Activated B cell treated with CpG ODN at 0.5 μM for 24 hours (primary cell): ENCODE results near the gene PSRC1. TPM values are rescaled to one million over a fixed set of nuclear protein-coding genes. Genes with fewer than 3 reads are reported as not detected.

Experiments used
- ATAC-seq: fragments of 200-7000 bp; cut with Tn5 transposase; one replicate; pipeline ENCODE4 v1.10.0; 2021; ENCODE audit warnings: low read depth, mild to moderate bottlenecking, moderate library complexity
- CTCF ChIA-PET: fragments of 350-600 bp; sonication (Branson Sonifier 250); formaldehyde crosslinking; loops from one replicate; lab custom pipeline; 2021; ENCODE audit warnings: antibody characterized with exemption; lab: Charles Lee
- POLR2A ChIA-PET: fragments of 350-600 bp; sonication (Branson Sonifier 250); formaldehyde crosslinking; loops from one replicate; lab custom pipeline; 2021; ENCODE audit warnings: antibody characterized with exemption; lab: Charles Lee
- DNase-seq: peaks from one replicate; pipeline ENCODE4 v3.0.0; 2022
- H3K27ac Mint-ChIP-seq: one replicate; pipeline ENCODE4 v1.8.0; 2020; ENCODE audit warnings: mixed read lengths
- H3K27me3 Mint-ChIP-seq: one replicate; pipeline ENCODE4 v1.8.0; 2021; ENCODE audit warnings: mixed read lengths
- H3K36me3 Mint-ChIP-seq: one replicate; pipeline ENCODE4 v1.8.0; 2021; ENCODE audit warnings: low read depth, mixed read lengths
- H3K4me1 Mint-ChIP-seq: one replicate; pipeline ENCODE4 v1.8.0; 2021; ENCODE audit warnings: mixed read lengths
- H3K4me3 Mint-ChIP-seq: one replicate; pipeline ENCODE4 v1.8.0; 2020; ENCODE audit warnings: mild to moderate bottlenecking, mixed read lengths
- H3K9me3 Mint-ChIP-seq: one replicate; pipeline ENCODE4 v1.8.0; 2020; ENCODE audit warnings: mixed read lengths
- CTCF ChIP-seq: fragments of 200-600 bp; IDR thresholded peaks from one replicate; pipeline ENCODE4 v1.8.0; 2022; ENCODE audit warnings: antibody characterized with exemption, mild to moderate bottlenecking
- intact Hi-C: fragments of 100-400 bp; cut with micrococcal nuclease; formaldehyde crosslinking; loops from one replicate; pipeline ENCODE4 v1.15.1; 2024
- total RNA-seq: library from RNA; stranded (reverse); gene quantifications from 2 replicates; pipeline ENCODE4 v1.2.3, GENCODE V29; 2022

The PSRC1 gene
- total RNA-seq, 1 donor from 2014 or later = not detected

- peak overlapping the region; percentile 36 for H3K4me3 Mint-ChIP-seq
- H3K36me3 Mint-ChIP-seq = no peaks in the 10 kb centered on the region
- no peak overlapping the region for H3K27ac Mint-ChIP-seq
- no peaks in the 10 kb centered on the region for H3K9me3 Mint-ChIP-seq
- peaks cover 12% of the 10 kb centered on the region for H3K27me3 Mint-ChIP-seq
- DNase-seq = no peak
- peaks cover 12% of the 10 kb centered on the region for H3K4me1 Mint-ChIP-seq
- ATAC-seq = no peak
- POLR2A ChIA-PET = interaction anchor here (0.5 kb wide), 1 partner anchor 326 kb away, joined by 4 read pairs; no protein-coding TSS in a partner anchor
- intact Hi-C loops = no loop called here
- CTCF ChIA-PET = no interaction called here
- no peak for TF ChIP-seq CTCF
Measured at GRCh38 chr1:109251277-109252166, 31.4 kb downstream of the PSRC1 start.

GRCh38 chr1:109250454-109251276, 32.3 kb downstream of the PSRC1 start:
- peaks cover 14% of the 10 kb centered on the region for H3K27me3 Mint-ChIP-seq
- no peaks in the 10 kb centered on the region for H3K36me3 Mint-ChIP-seq
- ATAC-seq = no peak
- intact Hi-C loops = no loop called here
- ChIA-PET POLR2A (interaction anchor here (0.6 kb wide), 1 partner anchor 233 kb away, joined by 5 read pairs; no protein-coding TSS in a partner anchor), CTCF (interaction anchor here (2.2 kb wide), 1 partner anchor 11 kb away, joined by 5 read pairs; no protein-coding TSS in a partner anchor)
- DNase-seq = no peak
- H3K4me3 Mint-ChIP-seq = peak overlapping the region; percentile 71
- no peak for TF ChIP-seq CTCF
- H3K27ac Mint-ChIP-seq = no peak overlapping the region
- H3K4me1 Mint-ChIP-seq = peaks cover 12% of the 10 kb centered on the region
- H3K9me3 Mint-ChIP-seq = no peaks in the 10 kb centered on the region

- peak overlapping the region; percentile 71 for H3K4me3 Mint-ChIP-seq
- peak; percentile 14 for ATAC-seq
- peaks cover 15% of the 10 kb centered on the region for H3K27me3 Mint-ChIP-seq
- no peak for TF ChIP-seq CTCF
- H3K9me3 Mint-ChIP-seq = no peaks in the 10 kb centered on the region
- intact Hi-C loops = loop anchor here (1.0 to 2.0 kb wide), 4 partner anchors 9 to 234 kb away; partner anchors contain the start of gene PSRC1
- POLR2A ChIA-PET = interaction anchor here (0.6 kb wide), 3 partner anchors 174 to 234 kb away, joined by 3 to 5 read pairs (median 3); partner anchors contain the start of gene TAF13
- peak; percentile 33 for DNase-seq
- H3K27ac Mint-ChIP-seq = no peak overlapping the region
- peaks cover 12% of the 10 kb centered on the region for H3K4me1 Mint-ChIP-seq
- H3K36me3 Mint-ChIP-seq = no peaks in the 10 kb centered on the region
- CTCF ChIA-PET = interaction anchor here (2.2 kb wide), 1 partner anchor 10 kb away, joined by 5 read pairs; no protein-coding TSS in a partner anchor
Measured at GRCh38 chr1:109249654-109250401, 33.1 kb downstream of the PSRC1 start.

- ChIA-PET CTCF (interaction anchor here (2.2 kb wide), 1 partner anchor 9 kb away, joined by 5 read pairs; no protein-coding TSS in a partner anchor), POLR2A (interaction anchor here (0.6 kb wide), 2 partner anchors 173 to 214 kb away, joined by 3 read pairs; partner anchors contain the start of gene TAF13)
- TF ChIP-seq CTCF = no peak
- intact Hi-C loops = loop anchor here (1.0 to 2.0 kb wide), 4 partner anchors 8 to 235 kb away; partner anchors contain the start of gene PSRC1
- H3K4me3 Mint-ChIP-seq = peak within 1 kb of the TSS; percentile 71
- H3K36me3 Mint-ChIP-seq = no peaks in the 10 kb centered on the region
- ATAC-seq (peak; percentile 89), DNase-seq (peak; percentile 54)
- peaks cover 12% of the 10 kb centered on the region for H3K4me1 Mint-ChIP-seq
- H3K9me3 Mint-ChIP-seq = no peaks in the 10 kb centered on the region
- H3K27ac Mint-ChIP-seq = no peak within 1 kb of the TSS
- H3K27me3 Mint-ChIP-seq = peaks cover 23% of the 10 kb centered on the region
Measured at GRCh38 chr1:109248797-109249629, 33.9 kb downstream of the PSRC1 start, which contains the start of gene CELSR2. CELSR2 (plus strand) TSS chr1:109249539; CDS start chr1:109250080, 541 bp downstream.
